ENCODE measurements around the gene ABHD12B.
A peak's percentile ranks its signal among the peaks of the same experiment; 100 is the strongest.
"Not testable (repeated sequence)": the region's sequence is repeated elsewhere in the genome, so short reads cannot be mapped to it uniquely, and the experiment has no call there.

ABHD12B gene

DNA sequence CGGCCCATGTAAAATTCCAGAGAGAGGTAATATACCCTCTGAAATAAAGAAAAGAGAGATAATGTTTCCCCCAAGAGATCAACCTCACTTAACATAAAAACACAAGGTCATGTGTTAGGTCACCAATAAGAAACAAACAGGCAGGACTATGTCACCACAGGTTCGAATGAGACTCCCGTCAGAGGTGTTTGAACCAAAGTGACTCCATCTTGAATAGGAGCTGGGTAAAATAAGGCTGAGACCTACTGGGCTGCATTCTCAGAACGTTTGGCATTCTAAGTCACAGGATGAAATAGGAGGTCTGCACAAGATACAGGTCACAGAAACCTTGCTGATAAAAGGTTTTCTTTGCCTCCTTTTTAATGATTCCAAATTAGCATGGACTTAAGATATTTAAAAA lies 65.9 kb downstream of the ABHD12B start:
- H3K27me3 Mint-ChIP-seq = peaks cover 51 to 54% of the 10 kb centered on the region in 2 donors
- no peaks in the 10 kb centered on the region for H3K4me1 Mint-ChIP-seq (ENCODE audit: low read depth in 2 of 2)
- H3K9me3 Mint-ChIP-seq = no peaks in the 10 kb centered on the region
- DNase-seq = no peak
- no peak overlapping the region for H3K27ac Mint-ChIP-seq
- no peaks in the 10 kb centered on the region for H3K36me3 Mint-ChIP-seq (ENCODE audit: insufficient read depth)
- no peak overlapping the region for H3K4me3 Mint-ChIP-seq
- ATAC-seq (replicated peaks) = no peak

DNA sequence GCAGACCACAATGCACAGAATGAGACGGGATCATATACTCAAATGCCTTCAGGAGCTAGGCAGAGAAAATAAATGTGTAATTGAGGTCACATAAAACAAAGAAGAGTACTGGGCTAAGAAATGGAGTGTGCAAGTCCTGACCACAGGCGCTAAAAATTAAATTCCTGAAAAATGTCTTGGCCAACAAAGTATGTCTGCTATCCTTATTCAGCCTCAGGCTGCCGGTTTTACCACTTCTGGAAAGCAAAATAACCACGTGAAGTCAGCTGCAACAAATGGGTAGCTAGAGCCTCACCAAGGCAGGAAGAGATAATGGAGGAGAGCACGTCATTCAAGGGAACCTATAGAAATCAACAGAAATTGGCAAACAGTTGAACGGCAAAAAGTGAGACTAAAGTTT lies 69.3 kb downstream of the ABHD12B start:
- no peak overlapping the region for H3K27ac Mint-ChIP-seq
- DNase-seq = no peak
- H3K9me3 Mint-ChIP-seq = no peaks in the 10 kb centered on the region
- peaks cover 7% of the 10 kb centered on the region in 2 donors for H3K4me1 Mint-ChIP-seq (ENCODE audit: low read depth in 2 of 2)
- H3K4me3 Mint-ChIP-seq = no peak overlapping the region
- H3K36me3 Mint-ChIP-seq (ENCODE audit: insufficient read depth) = no peaks in the 10 kb centered on the region
- peaks cover 46 to 57% of the 10 kb centered on the region in 2 donors for H3K27me3 Mint-ChIP-seq
- no peak for ATAC-seq (replicated peaks)

DNA sequence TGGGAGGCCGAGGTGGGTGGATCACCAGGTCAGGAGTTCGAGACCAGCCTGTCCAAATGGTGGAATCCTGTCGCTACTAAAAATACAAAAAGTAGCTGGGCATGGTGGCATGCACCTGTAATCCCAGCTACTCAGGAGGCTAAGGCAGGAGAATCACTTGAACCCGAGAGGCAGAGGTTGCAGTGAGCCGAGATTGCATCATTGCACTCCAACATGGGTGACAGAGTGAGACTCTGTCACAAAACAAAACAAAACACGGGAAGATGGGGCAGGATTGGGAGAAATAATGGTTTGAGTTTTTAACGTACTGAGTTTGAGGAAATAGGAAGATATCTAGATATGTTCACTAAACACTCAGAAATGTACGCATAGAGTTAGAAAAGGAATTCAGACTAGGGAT lies 69.8 kb downstream of the ABHD12B start:
- H3K4me3 Mint-ChIP-seq; H3K9me3 Mint-ChIP-seq; H3K4me1 Mint-ChIP-seq (ENCODE audit: low read depth in 2 of 2); H3K36me3 Mint-ChIP-seq (ENCODE audit: insufficient read depth); DNase-seq; ATAC-seq (replicated peaks); H3K27ac Mint-ChIP-seq: not testable (repeated sequence)
- H3K27me3 Mint-ChIP-seq = peaks cover 46 to 57% of the 10 kb centered on the region in 2 donors

DNA sequence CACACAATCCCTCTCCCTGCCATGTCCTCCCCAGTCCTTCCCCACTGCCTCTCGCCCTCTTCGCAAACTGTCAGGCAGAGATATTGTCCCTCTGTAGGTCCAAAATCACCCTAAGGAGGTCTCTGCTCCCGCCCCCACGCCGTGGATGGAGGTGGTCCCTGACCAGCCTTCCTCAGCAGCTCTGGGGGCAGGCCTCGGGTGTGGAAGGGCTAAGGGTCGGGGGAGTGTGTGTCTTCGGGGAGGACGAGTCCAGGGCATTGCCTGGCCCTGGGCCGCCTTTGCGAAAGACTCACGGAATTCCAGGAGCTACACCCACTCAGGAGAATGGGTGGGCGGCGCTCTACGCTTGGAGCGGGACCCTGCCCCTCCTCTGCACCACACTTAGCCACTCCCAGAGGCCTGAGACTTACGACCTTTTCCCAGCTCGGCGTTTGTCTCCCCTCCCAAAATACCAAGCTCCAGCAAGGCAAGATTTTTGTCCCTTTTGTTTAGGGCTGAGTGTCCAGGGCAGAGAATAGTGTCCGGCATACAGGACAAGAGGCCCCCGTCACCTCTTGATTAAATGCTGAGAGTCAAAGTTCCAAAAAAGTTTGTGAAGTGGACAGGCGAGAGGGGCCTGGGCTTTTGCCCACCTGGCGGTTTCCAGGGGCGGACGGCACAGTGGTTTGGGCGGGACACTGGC lies 71.5 kb downstream of the ABHD12B start:
- no peaks in the 10 kb centered on the region for H3K36me3 Mint-ChIP-seq (ENCODE audit: insufficient read depth)
- peak overlapping the region; percentile 86 to 88 for H3K4me3 Mint-ChIP-seq
- H3K27me3 Mint-ChIP-seq = peaks cover 46 to 57% of the 10 kb centered on the region in 2 donors
- H3K27ac Mint-ChIP-seq = no peak overlapping the region
- peaks cover 7% of the 10 kb centered on the region in 2 donors for H3K4me1 Mint-ChIP-seq (ENCODE audit: low read depth in 2 of 2)
- DNase-seq (no peak), ATAC-seq (replicated peaks) (no peak)
- no peaks in the 10 kb centered on the region for H3K9me3 Mint-ChIP-seq

DNA sequence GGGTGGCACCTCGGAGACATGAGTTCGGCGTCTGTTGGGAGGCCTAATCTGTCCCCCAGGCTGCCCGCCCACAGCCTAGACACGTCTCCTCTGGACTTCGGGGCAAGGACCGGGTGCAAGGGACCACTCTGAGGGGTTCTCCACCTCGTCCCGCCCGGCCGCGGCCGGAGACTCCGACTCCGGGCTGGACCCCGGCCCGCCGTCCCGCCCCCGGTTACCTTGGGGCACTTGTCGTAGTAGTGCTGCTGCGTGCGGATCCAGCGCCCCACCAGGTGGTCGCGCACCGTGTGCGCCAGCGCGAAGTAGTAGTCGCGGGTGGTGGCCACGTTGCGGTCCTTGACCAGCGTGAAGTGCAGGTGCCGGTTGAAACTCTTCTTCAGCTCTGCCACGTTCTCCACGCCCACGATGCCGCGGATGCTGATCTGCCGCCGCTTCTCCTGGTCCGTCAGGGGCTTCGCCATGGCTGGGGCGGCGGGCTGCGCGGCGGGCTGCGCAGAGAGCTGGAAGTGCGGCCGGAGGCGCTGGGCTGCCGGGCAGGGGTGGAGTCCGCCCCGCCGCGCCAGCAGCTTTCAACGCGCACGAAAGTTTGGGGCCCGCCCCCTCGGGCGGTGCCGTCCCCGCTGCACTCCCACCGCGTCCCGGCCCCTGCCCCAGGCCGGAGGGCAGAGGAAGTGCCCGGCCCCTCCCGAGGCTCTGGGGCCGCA lies 72.2 kb downstream of the ABHD12B start, which contains the start of gene PYGL:
TSS of gene PYGL (minus strand) at position 541 of the 704 bp plus-strand sequence. CDS start at position 461, 80 bp downstream.
- Mint-ChIP-seq H3K4me1 (ENCODE audit: low read depth in 2 of 2) (peaks cover 7% of the 10 kb centered on the region in 2 donors), H3K27me3 (peaks cover 46 to 56% of the 10 kb centered on the region in 2 donors), H3K27ac (peak within 1 kb of the TSS in 1 of 2 donors; percentile 32), H3K9me3 (no peaks in the 10 kb centered on the region), H3K4me3 (peak within 1 kb of the TSS; percentile 86 to 88), H3K36me3 (ENCODE audit: insufficient read depth) (no peaks in the 10 kb centered on the region)
- DNase-seq (peak in 1 of 3 experiments; percentile 5), ATAC-seq (replicated peaks) (peak; percentile 61)

DNA sequence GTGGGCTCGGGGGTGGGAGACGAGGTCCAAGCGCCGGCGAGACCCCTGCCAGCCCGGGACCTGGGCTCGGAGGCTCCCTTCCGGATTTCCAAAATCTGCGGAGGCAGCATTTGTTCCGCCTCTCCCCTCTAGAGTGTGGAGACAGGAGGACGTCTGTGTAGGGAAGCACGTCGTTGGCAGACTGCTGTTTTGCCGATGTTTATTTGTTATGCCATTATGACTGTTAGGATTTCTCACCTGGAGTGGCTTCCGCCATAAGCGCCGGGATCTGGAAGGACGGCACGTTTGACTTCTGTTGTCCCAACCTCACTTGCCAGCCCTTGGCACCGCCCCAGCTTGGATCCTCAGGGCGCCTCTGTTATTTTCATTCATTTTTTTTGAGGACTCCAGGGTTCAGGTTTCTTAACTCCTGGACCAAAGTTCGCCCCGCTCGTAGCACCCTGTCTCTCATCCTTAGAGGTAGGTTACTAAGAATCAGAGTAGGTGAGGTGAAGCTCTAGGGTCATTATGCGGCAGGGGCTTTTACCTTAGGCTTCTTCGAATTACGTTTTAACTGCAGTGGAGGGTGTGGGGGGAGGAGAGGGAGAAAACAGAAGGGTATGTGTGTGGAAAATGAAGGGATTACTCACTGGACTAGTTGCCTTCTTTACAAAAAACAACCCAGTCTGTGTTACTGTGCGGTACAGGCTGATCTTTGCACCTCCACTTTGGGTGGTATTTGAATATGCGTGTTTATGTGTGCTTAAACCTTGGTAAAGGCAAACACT lies 73.0 kb downstream of the ABHD12B start:
- Mint-ChIP-seq H3K4me1 (ENCODE audit: low read depth in 2 of 2) (peaks cover 7% of the 10 kb centered on the region in 2 donors), H3K36me3 (ENCODE audit: insufficient read depth) (no peaks in the 10 kb centered on the region), H3K9me3 (no peaks in the 10 kb centered on the region), H3K27ac (peak overlapping the region in 1 of 2 donors; percentile 32), H3K4me3 (peak overlapping the region; percentile 86 to 88), H3K27me3 (peaks cover 39 to 49% of the 10 kb centered on the region in 2 donors)
- no peak for DNase-seq
- peak; percentile 21 for ATAC-seq (replicated peaks)

DNA sequence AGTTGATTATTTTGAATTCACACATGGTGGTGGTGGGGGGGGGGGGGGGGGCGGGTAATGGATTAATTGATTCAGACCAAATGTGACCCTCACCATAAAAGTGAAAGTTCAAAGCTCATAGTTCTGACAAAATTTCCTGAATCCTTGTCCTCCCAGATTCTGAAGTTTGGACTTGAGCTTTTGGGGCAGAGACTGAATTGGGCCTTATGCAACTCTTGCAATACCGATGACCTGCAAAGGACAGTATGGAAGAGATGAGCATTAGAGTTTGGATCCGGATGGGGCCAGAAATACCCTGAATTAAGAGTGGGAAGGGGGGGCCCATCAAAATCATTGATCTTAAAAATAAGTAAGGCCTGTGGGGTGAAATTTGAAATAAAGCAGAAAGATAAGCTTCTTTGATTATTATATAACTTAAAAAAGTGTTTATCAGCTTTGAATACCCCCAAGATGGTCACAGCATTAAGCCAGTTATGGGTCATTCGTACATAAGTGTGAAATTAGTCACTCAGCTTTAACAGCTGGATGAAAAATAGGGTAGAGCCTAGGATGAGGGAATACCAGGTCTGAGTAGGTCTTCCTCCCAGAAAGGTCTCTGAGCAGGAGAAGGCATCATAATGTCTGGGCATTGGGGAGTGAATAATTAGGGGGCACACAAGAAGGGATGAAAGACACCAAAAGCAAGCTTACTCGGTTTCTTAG lies 74.5 kb downstream of the ABHD12B start:
- H3K27me3 Mint-ChIP-seq = peaks cover 23 to 33% of the 10 kb centered on the region in 2 donors
- H3K27ac Mint-ChIP-seq = no peak overlapping the region
- no peak for ATAC-seq (replicated peaks)
- peaks cover 7% of the 10 kb centered on the region in 2 donors for H3K4me1 Mint-ChIP-seq (ENCODE audit: low read depth in 2 of 2)
- H3K36me3 Mint-ChIP-seq (ENCODE audit: insufficient read depth) = no peaks in the 10 kb centered on the region
- DNase-seq = no peak
- no peak overlapping the region for H3K4me3 Mint-ChIP-seq
- no peaks in the 10 kb centered on the region for H3K9me3 Mint-ChIP-seq

GRCh38 chr14:50947446-50947845 lies 75.6 kb downstream of the ABHD12B start:
- Mint-ChIP-seq H3K27me3 (peaks cover 16 to 24% of the 10 kb centered on the region in 2 donors), H3K4me3 (no peak overlapping the region), H3K36me3 (ENCODE audit: insufficient read depth) (no peaks in the 10 kb centered on the region), H3K4me1 (ENCODE audit: low read depth in 2 of 2) (peaks cover 7% of the 10 kb centered on the region in 2 donors), H3K27ac (no peak overlapping the region), H3K9me3 (no peaks in the 10 kb centered on the region)
- no peak for ATAC-seq (replicated peaks)
- DNase-seq = no peak

DNA sequence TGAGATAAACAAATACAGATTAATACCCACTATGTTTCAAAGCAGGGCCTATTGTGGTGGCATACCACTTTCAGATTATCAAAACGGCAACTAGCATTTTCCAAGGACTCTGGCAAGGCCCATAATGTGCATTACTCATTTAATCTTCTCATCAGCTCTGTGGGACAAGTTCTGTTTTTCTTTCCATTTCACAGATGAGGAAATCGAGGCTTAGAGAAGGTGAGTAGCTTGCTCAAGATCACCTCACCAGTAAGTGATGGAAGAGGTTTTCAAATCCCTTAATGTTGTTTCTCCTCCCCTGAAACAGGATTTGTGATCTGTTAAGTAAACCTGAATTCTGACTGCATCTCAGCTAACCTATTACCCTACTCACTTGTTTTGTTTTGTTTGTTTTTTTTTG lies 76.4 kb downstream of the ABHD12B start:
- H3K4me3 Mint-ChIP-seq = no peak overlapping the region
- DNase-seq (no peak), ATAC-seq (replicated peaks) (no peak)
- H3K27ac Mint-ChIP-seq = no peak overlapping the region
- H3K9me3 Mint-ChIP-seq = no peaks in the 10 kb centered on the region
- H3K4me1 Mint-ChIP-seq (ENCODE audit: low read depth in 2 of 2) = peaks cover 7% of the 10 kb centered on the region in 2 donors
- no peaks in the 10 kb centered on the region for H3K36me3 Mint-ChIP-seq (ENCODE audit: insufficient read depth)
- H3K27me3 Mint-ChIP-seq = peaks cover 12 to 18% of the 10 kb centered on the region in 2 donors

DNA sequence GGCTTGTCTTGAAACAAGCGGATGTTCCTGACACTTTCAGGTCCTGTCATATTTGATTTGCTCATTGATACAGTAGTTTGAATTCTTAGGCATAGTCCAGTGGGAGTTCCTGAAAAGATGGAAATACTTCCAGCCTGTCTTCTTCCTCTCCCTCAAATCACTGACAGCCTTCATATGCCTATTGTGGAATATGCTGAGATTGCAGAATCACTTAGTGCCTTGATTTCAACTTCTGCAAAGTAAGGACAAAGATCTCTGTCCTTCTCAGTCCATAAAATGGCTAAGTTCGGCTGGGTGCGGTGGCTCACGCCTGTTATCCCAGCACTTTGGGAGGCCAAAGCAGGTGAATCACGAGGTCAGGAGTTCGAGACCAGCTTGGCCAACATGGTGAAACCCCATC lies 79.2 kb downstream of the ABHD12B start:
- Mint-ChIP-seq H3K4me1 (ENCODE audit: low read depth in 2 of 2) (no peaks in the 10 kb centered on the region), H3K27ac (no peak overlapping the region), H3K27me3 (no peaks in the 10 kb centered on the region)

GRCh38 chr14:50953502-50953901 lies 81.6 kb downstream of the ABHD12B start:
- ATAC-seq (replicated peaks) (no peak), DNase-seq (no peak)
- Mint-ChIP-seq H3K36me3 (ENCODE audit: insufficient read depth) (no peaks in the 10 kb centered on the region), H3K9me3 (no peaks in the 10 kb centered on the region), H3K27me3 (no peaks in the 10 kb centered on the region), H3K27ac (no peak overlapping the region), H3K4me3 (no peak overlapping the region), H3K4me1 (ENCODE audit: low read depth in 2 of 2) (no peaks in the 10 kb centered on the region)

More for the DNA sequence above, 79.2 kb downstream of the ABHD12B start:
- no peaks in the 10 kb centered on the region for H3K9me3 Mint-ChIP-seq
- no peaks in the 10 kb centered on the region for H3K36me3 Mint-ChIP-seq (ENCODE audit: insufficient read depth)
- no peak for ATAC-seq (replicated peaks)
- DNase-seq = no peak
- no peak overlapping the region for H3K4me3 Mint-ChIP-seq

Measured in effector memory CD8-positive, alpha-beta T cell (primary cell).